IMR-90 (cell line): ENCODE measurements around the gene FAM83E.

Experiments used
- BHLHE40 ChIP-seq: fragments of 150-350 bp; IDR thresholded peaks from 2 replicates; pipeline ENCODE4 v1.6.1; 2016; ENCODE audit warnings: mild to moderate bottlenecking, low read depth, low read length
- CEBPB ChIP-seq: IDR thresholded peaks from 2 replicates; pipeline ENCODE4 v1.6.1; 2012; ENCODE audit warnings: low read depth, low read length, improper control_type of control experiment
- CHD1 ChIP-seq: IDR thresholded peaks from 2 replicates; pipeline ENCODE4 v1.6.1; 2012; ENCODE audit warnings: low read depth, low read length, improper control_type of control experiment
- CTCF ChIP-seq: conservative IDR thresholded peaks from 2 replicates; pipeline ENCODE4 v1.5.1; 2012; ENCODE audit warnings: mild to moderate bottlenecking, low read depth, low read length, improper control_type of control experiment
- ELK1 ChIP-seq: fragments of 150-350 bp; IDR thresholded peaks from 2 replicates; pipeline ENCODE4 v1.6.1; 2016; ENCODE audit warnings: low read depth, mild to moderate bottlenecking, low read length, moderate library complexity, borderline replicate concordance
- MAFK ChIP-seq: IDR thresholded peaks from 2 replicates; pipeline ENCODE4 v1.6.1; 2012; ENCODE audit warnings: low read depth, low read length, improper control_type of control experiment
- POLR2A ChIP-seq: IDR thresholded peaks from 2 replicates; pipeline ENCODE4 v1.6.1; 2012; ENCODE audit warnings: mild to moderate bottlenecking, low read depth, low read length
- RAD21 ChIP-seq: IDR thresholded peaks from 2 replicates; pipeline ENCODE4 v1.6.1; 2012; ENCODE audit warnings: low read length, improper control_type of control experiment
- RCOR1 ChIP-seq: IDR thresholded peaks from 2 replicates; pipeline ENCODE4 v1.6.1; 2012; ENCODE audit warnings: mild to moderate bottlenecking, low read length, improper control_type of control experiment; ENCODE audit not compliant: insufficient replicate concordance
- SMC3 ChIP-seq: fragments of 150-350 bp; IDR thresholded peaks from 2 replicates; pipeline ENCODE4 v1.6.1; 2016; ENCODE audit warnings: low read depth, mild to moderate bottlenecking, antibody characterized with exemption, low read length, moderate library complexity
- USF2 ChIP-seq: fragments of 150-350 bp; IDR thresholded peaks from 2 replicates; pipeline ENCODE4 v1.6.1; 2017; ENCODE audit warnings: mild to moderate bottlenecking, antibody characterized with exemption, low read length, low read depth

- TF ChIP-seq CEBPB, result no peak
- no peak for TF ChIP-seq POLR2A
- TF ChIP-seq RAD21, result no peak
- no peak for TF ChIP-seq CTCF
- TF ChIP-seq CHD1, result no peak
- no peak for TF ChIP-seq BHLHE40
- no peak for TF ChIP-seq ELK1
- TF ChIP-seq USF2, result no peak
- no peak for TF ChIP-seq RCOR1
- TF ChIP-seq MAFK, result no peak
- no peak for TF ChIP-seq SMC3
Measured at GRCh38 chr19:48659768-48660167, 44.9 kb upstream of the FAM83E start.
